HepG2 (cell line): ENCODE data around the gene SAP25. TPM values are rescaled to one million over a fixed set of nuclear protein-coding genes. Genes with fewer than 3 reads are reported as not detected.

Experiments used
- ARNTL ChIP-seq: sonication (generic); formaldehyde crosslinking; IDR thresholded peaks from 2 replicates; pipeline ENCODE4 v1.4.0; 2020; ENCODE audit warnings: mild to moderate bottlenecking, missing genetic modification reagents
- IRF9 ChIP-seq: sonication (generic); formaldehyde crosslinking; IDR thresholded peaks from 2 replicates; pipeline ENCODE4 v1.8.0; 2022; ENCODE audit warnings: missing genetic modification reagents, mild to moderate bottlenecking, borderline replicate concordance
- KLF15 ChIP-seq: sonication (generic); formaldehyde crosslinking; IDR thresholded peaks from 2 replicates; pipeline ENCODE4 v1.8.1; 2023; ENCODE audit warnings: borderline replicate concordance, mild to moderate bottlenecking, inconsistent platforms, missing genetic modification reagents, mixed read lengths
- MAFK ChIP-seq, 2 experiments: IDR thresholded peaks in 1 of 2; conservative IDR thresholded peaks in 1 of 2; 2 replicates each; pipeline ENCODE4 v1.6.1; 2011; ENCODE audit warnings: improper control_type of control experiment in 2 of 2, low read length in 2 of 2
- MBD4 ChIP-seq: IDR thresholded peaks from 2 replicates; pipeline ENCODE4 v1.6.1; 2012; ENCODE audit warnings: low read length, inconsistent platforms, borderline replicate concordance
- MBNL3 ChIP-seq: fragments of 250-450 bp; sonication (Bioruptor Pico); conservative IDR thresholded peaks from 2 replicates; pipeline ENCODE4 v1.8.0; 2022; ENCODE audit warnings: mild to moderate bottlenecking, inconsistent platforms
- PRPF4 ChIP-seq: fragments of 200-400 bp; formaldehyde crosslinking; IDR thresholded peaks from 2 replicates; pipeline ENCODE4 v1.6.1; 2016; ENCODE audit warnings: low read length, low read depth; ENCODE audit not compliant: poor library complexity, severe bottlenecking
- SSRP1 ChIP-seq: IDR thresholded peaks from 2 replicates; pipeline ENCODE4 v1.6.1; 2016; ENCODE audit warnings: control low read depth
- ZMAT5 ChIP-seq: sonication (generic); formaldehyde crosslinking; IDR thresholded peaks from 2 replicates; pipeline ENCODE4 v1.5.0; 2020; ENCODE audit warnings: mild to moderate bottlenecking, low read depth, missing genetic modification reagents, borderline replicate concordance
- ZNF143 ChIP-seq: sonication (generic); formaldehyde crosslinking; IDR thresholded peaks from 2 replicates; pipeline ENCODE4 v1.4.0; 2020; ENCODE audit warnings: missing genetic modification reagents
- ZNF17 ChIP-seq: sonication (generic); formaldehyde crosslinking; IDR thresholded peaks from 2 replicates; pipeline ENCODE4 v1.5.0; 2020; ENCODE audit warnings: mild to moderate bottlenecking, missing genetic modification reagents
- ZNF274 ChIP-seq: sonication (generic); formaldehyde crosslinking; IDR thresholded peaks from 2 replicates; pipeline ENCODE4 v1.5.1; 2020; ENCODE audit warnings: mild to moderate bottlenecking, missing genetic modification reagents
- ZNF775 ChIP-seq: sonication (generic); formaldehyde crosslinking; IDR thresholded peaks from 2 replicates; pipeline ENCODE4 v1.4.0; 2020; ENCODE audit warnings: missing genetic modification reagents, mild to moderate bottlenecking, moderate library complexity, borderline replicate concordance
- ZNF878 ChIP-seq: sonication (generic); formaldehyde crosslinking; IDR thresholded peaks from 2 replicates; pipeline ENCODE4 v1.8.1; 2023; ENCODE audit warnings: mild to moderate bottlenecking, missing genetic modification reagents, moderate library complexity
- polyA plus RNA-seq, 8 experiments: library from polyadenylated mRNA; depleted of rRNA in 3 of 8; stranded (reverse) in 7 of 8; unstranded in 1 of 8; fragments of >200 nt; fragmentation: Illumina TruSeq in 4 of 8; extraction: Trizol in 4 of 8; gene quantifications; 2 replicates each; pipeline versions ENCODE4 v1.2.1 to v1.2.3, GENCODE V29; 2011 to 2016; ENCODE audit warnings: low read depth in 4 of 8, missing spikeins in 1 of 8, mixed read lengths in 1 of 8; ENCODE audit not compliant: insufficient read depth in 1 of 8
- total RNA-seq, 5 experiments: library from RNA; depleted of rRNA; stranded (reverse); fragments of >200 nt; fragmentation: Illumina TruSeq; extraction: Trizol; gene quantifications; 2 replicates each; pipeline ENCODE4 v1.2.3, GENCODE V29; 2016; ENCODE audit warnings: low read depth in 1 of 5
- TF ChIP-seq, protein P1 (sequence below): IDR thresholded peaks from 2 replicates; pipeline ENCODE4 v1.6.1; 2016; ENCODE audit warnings: low read depth, control low read depth
- TF ChIP-seq, protein P2 (sequence below): sonication (generic); formaldehyde crosslinking; IDR thresholded peaks from 2 replicates; pipeline ENCODE4 v1.4.0; 2020; ENCODE audit warnings: low read depth, mild to moderate bottlenecking, missing genetic modification reagents

Gene SAP25
- total and polyA plus RNA-seq, 2 of the 13 experiments (the other 11 are each of a cell fraction or from before 2014, with no cell fraction given), result 0.15 to 0.20 TPM

DNA sequence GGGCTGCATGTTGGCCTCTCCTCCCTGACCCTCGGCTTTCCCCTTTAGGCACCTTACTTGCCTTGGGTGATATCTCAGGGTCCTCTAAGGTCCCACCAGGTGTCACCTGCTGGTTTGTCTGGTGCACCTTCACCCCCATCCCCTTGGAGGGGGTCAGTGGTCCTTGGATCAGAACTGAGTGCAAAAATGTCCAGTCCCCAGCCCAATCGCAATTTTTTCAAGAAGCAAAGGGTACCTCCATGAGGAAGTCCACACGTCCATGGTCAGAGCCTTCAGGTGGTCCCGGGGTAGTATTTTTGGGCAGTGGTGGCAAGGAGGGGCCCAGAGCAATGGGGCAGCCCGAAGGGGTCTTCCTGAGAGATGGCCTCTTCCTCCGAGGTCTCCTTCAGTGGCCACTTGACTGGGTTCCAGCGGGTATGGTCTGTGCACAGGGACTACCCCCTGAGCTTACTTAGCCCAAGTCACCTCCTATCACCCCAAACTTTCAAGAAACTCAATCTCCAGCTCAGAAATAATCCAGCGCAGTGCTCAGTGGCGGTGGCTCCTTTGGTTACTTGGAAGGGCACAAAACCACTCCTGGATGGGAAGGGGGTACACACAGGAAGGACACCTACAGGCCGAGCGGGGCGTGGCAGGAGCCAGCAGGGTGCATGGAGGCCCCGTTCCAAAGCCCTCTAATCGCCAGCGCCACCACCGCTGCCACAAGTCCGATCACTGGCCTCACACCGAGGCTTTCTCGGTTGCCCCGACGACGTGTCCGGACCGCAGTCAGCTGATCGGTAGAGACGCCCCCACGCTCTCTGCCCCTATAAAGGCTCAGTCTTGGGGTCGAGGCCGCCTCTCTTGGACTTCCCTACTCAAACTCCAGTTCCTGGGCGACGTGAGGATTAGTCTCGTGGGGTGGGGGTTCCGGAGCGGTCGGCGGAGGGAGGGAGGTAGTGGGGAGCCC, 4.5 kb downstream of the SAP25 start (continued):
- TF ChIP-seq MBD4 (no peak), ZMAT5 (CRISPR knock-in tag) (no peak), ZNF17 (CRISPR knock-in tag) (no peak; the same call in 1 of the 2 replicates), PRPF4 (no peak), ZNF878 (CRISPR knock-in tag) (no peak), KLF15 (no peak), SSRP1 (CRISPR knock-in tag) (peak; percentile 77; the same call in 1 of the 2 replicates), ZNF143 (CRISPR knock-in tag) (no peak), MAFK (conservative IDR thresholded peaks at IDR 0.05 in 1 of 2, IDR thresholded peaks at IDR 0.05 in 1 of 2; ENCODE audit: low read length in 2 of 2) (no peak), ZNF274 (CRISPR knock-in tag) (0 out of 2 replicates have a peak, but pooled peaks have one; percentile 7), ZNF775 (CRISPR knock-in tag) (no peak; the same call in 1 of the 2 replicates), MBNL3 (CRISPR knock-in tag) (no peak), IRF9 (no peak), ARNTL (CRISPR knock-in tag) (no peak; the same call in 1 of the 2 replicates)
- TF ChIP-seq, protein P1, sequence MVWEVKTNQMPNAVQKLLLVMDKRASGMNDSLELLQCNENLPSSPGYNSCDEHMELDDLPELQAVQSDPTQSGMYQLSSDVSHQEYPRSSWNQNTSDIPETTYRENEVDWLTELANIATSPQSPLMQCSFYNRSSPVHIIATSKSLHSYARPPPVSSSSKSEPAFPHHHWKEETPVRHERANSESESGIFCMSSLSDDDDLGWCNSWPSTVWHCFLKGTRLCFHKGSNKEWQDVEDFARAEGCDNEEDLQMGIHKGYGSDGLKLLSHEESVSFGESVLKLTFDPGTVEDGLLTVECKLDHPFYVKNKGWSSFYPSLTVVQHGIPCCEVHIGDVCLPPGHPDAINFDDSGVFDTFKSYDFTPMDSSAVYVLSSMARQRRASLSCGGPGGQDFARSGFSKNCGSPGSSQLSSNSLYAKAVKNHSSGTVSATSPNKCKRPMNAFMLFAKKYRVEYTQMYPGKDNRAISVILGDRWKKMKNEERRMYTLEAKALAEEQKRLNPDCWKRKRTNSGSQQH (CRISPR knock-in tag), result peak; percentile 86
- TF ChIP-seq, protein P2, sequence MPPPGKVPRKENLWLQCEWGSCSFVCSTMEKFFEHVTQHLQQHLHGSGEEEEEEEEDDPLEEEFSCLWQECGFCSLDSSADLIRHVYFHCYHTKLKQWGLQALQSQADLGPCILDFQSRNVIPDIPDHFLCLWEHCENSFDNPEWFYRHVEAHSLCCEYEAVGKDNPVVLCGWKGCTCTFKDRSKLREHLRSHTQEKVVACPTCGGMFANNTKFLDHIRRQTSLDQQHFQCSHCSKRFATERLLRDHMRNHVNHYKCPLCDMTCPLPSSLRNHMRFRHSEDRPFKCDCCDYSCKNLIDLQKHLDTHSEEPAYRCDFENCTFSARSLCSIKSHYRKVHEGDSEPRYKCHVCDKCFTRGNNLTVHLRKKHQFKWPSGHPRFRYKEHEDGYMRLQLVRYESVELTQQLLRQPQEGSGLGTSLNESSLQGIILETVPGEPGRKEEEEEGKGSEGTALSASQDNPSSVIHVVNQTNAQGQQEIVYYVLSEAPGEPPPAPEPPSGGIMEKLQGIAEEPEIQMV (CRISPR knock-in tag), result peak; percentile 90
